LHCN-M2 (cell line): ENCODE measurements around the gene RBMXL3. TPM values are rescaled to one million over a fixed set of nuclear protein-coding genes. Genes with fewer than 3 reads are reported as not detected.
A peak's percentile ranks its signal among the peaks of the same experiment; 100 is the strongest.
"Not testable (repeated sequence)": the region's sequence is repeated elsewhere in the genome, so short reads cannot be mapped to it uniquely, and the experiment has no call there.

ENCODE experiments used
- DNase-seq: peaks from one replicate; pipeline ENCODE4 v3.0.0-alpha.2; 2012; ENCODE audit warnings: low read depth
- polyA plus RNA-seq: library from polyadenylated mRNA; unstranded; fragments of >200 nt; gene quantifications from one replicate; pipeline ENCODE4 v1.2.1, GENCODE V29; 2012; ENCODE audit warnings: missing spikeins
- total RNA-seq: library from RNA; depleted of rRNA; stranded (reverse); fragments of >200 nt; gene quantifications from 2 replicates; pipeline ENCODE4 v1.2.3, GENCODE V29; 2014; rRNA removed

RBMXL3 gene
- not detected in 2 replicates for total RNA-seq
- polyA plus RNA-seq: not detected

- DNase-seq: no peak
Measured at GRCh38 chrX:115189110-115189509, at the start of gene RBMXL3. Gene RBMXL3 (plus strand): TSS chrX:115189410. CDS start chrX:115189442, 32 bp downstream.

- no peak for DNase-seq
Measured at GRCh38 chrX:115142057-115142456, 47.2 kb upstream of the RBMXL3 start.

- DNase-seq: peak; percentile 1
Measured at GRCh38 chrX:115147220-115147619, 42.0 kb upstream of the RBMXL3 start.

- DNase-seq: no peak
Measured at GRCh38 chrX:115173181-115173580, 16.0 kb upstream of the RBMXL3 start.

GRCh38 chrX:115174548-115174947, 14.7 kb upstream of the RBMXL3 start:
- no peak for DNase-seq

- no peak for DNase-seq
Measured at GRCh38 chrX:115177932-115178331, 11.3 kb upstream of the RBMXL3 start.

- no peak for DNase-seq
Measured at GRCh38 chrX:115178473-115178872, 10.7 kb upstream of the RBMXL3 start.

- DNase-seq: no peak
Measured at GRCh38 chrX:115183980-115184379, 5.2 kb upstream of the RBMXL3 start.

GRCh38 chrX:115189646-115190635, 731 bp downstream of the RBMXL3 start:
- no peak for DNase-seq

- DNase-seq: no peak
Measured at GRCh38 chrX:115190636-115191489, 1.7 kb downstream of the RBMXL3 start.

GRCh38 chrX:115191490-115192243, 2.5 kb downstream of the RBMXL3 start:
- DNase-seq: no peak

GRCh38 chrX:115192244-115192700, 3.1 kb downstream of the RBMXL3 start:
- no peak for DNase-seq

- DNase-seq: no peak
Measured at GRCh38 chrX:115204040-115204439, 14.8 kb downstream of the RBMXL3 start.

GRCh38 chrX:115209547-115209946, 20.3 kb downstream of the RBMXL3 start:
- not testable (repeated sequence) for DNase-seq

- DNase-seq: no peak
Measured at GRCh38 chrX:115214151-115214550, 24.9 kb downstream of the RBMXL3 start.

GRCh38 chrX:115214605-115215004, 25.4 kb downstream of the RBMXL3 start:
- no peak for DNase-seq

- DNase-seq: not testable (repeated sequence)
Measured at GRCh38 chrX:115217346-115217745, 28.1 kb downstream of the RBMXL3 start.

GRCh38 chrX:115226929-115227328, 37.7 kb downstream of the RBMXL3 start:
- DNase-seq: no peak

- DNase-seq: no peak
Measured at GRCh38 chrX:115229337-115230003, 40.3 kb downstream of the RBMXL3 start.

GRCh38 chrX:115232933-115233496, 43.8 kb downstream of the RBMXL3 start:
- no peak for DNase-seq
